GM12878 (cell line): ENCODE measurements around the gene OR2AG1. TPM values are rescaled to one million over a fixed set of nuclear protein-coding genes. Genes with fewer than 3 reads are reported as not detected.

Source experiments
- ATAC-seq: fragments of 200-7000 bp; cut with Tn5 transposase; 3 replicates; pipeline ENCODE4 v1.9.1; 2020; ENCODE audit warnings: mild to moderate bottlenecking, moderate library complexity
- BruUV-seq: library from RNA; stranded (reverse); fragments of 400-500 nt; replicated peaks from 2 replicates; lab custom pipeline; 2021; lab: Mats Ljungman, UMichigan
- CTCF ChIA-PET: fragments of 300-600 bp; sonication (Branson Sonifier 250); formaldehyde crosslinking; extraction: SDS; loops from one replicate; lab custom pipeline; 2021; ENCODE audit warnings: inconsistent platforms; lab: Yijun Ruan, JAX
- POLR2A ChIA-PET: fragments of 350-600 bp; formaldehyde crosslinking; extraction: SDS; loops from one replicate; lab custom pipeline; 2021; ENCODE audit warnings: inconsistent platforms; lab: Charles Lee
- RAD21 ChIA-PET: fragments of 300-600 bp; sonication (Branson Sonifier 250); formaldehyde crosslinking; loops from one replicate; lab custom pipeline; 2023; ENCODE audit warnings: antibody characterized with exemption; ENCODE audit not compliant: unreplicated experiment; lab: Charles Lee
- SMC1A ChIA-PET: fragments of 300-600 bp; sonication (Branson Sonifier 250); formaldehyde crosslinking; loops from one replicate; lab custom pipeline; 2023; ENCODE audit not compliant: unreplicated experiment, uncharacterized antibody; lab: Charles Lee
- DNase-seq: peaks from one replicate; pipeline ENCODE4 v3.0.0-alpha.2; 2011; ENCODE audit warnings: low read depth, low spot score
- FAIRE-seq: peaks from 3 replicates; lab custom pipeline; 2011; peaks lifted over from hg19 to GRCh38; lab: Jason Lieb, UNC
- H2AFZ ChIP-seq: 2 replicates; pipeline ENCODE4 v1.6.0; 2011; ENCODE audit warnings: low read depth, low read length, control low read depth; ENCODE audit not compliant: control insufficient read depth
- H3K27ac ChIP-seq: 2 replicates; pipeline ENCODE4 v1.5.1; 2011; ENCODE audit warnings: control low read depth; ENCODE audit not compliant: control insufficient read depth, insufficient read depth
- H3K27me3 ChIP-seq, 2 experiments: replicated peaks in 1 of 2; 2 replicates each; pipeline versions ENCODE4 v1.6.0 to v1.6.1; 2011; ENCODE audit warnings: low read length in 1 of 2; ENCODE audit not compliant: control insufficient read depth in 2 of 2, insufficient read depth in 2 of 2
- H3K36me3 ChIP-seq, 2 experiments: 2 replicates each; pipeline ENCODE4 v1.5.1; 2011; ENCODE audit warnings: low read length in 1 of 2; ENCODE audit not compliant: control insufficient read depth in 2 of 2, insufficient read depth in 2 of 2
- H3K4me1 ChIP-seq: 2 replicates; pipeline ENCODE4 v1.6.1; 2011; ENCODE audit warnings: mild to moderate bottlenecking, low read length, moderate library complexity, mixed read lengths; ENCODE audit not compliant: control insufficient read depth, insufficient read depth
- H3K4me2 ChIP-seq: 2 replicates; pipeline ENCODE4 v1.6.0; 2011; ENCODE audit warnings: control low read depth; ENCODE audit not compliant: control insufficient read depth, insufficient read depth
- H3K4me3 ChIP-seq: fragments of 200-600 bp; sonication (generic); 2 replicates; pipeline ENCODE4 v1.5.1; 2016
- H3K79me2 ChIP-seq: 2 replicates; pipeline ENCODE4 v1.6.0; 2011; ENCODE audit warnings: low read length; ENCODE audit not compliant: control insufficient read depth, insufficient read depth
- H3K9ac ChIP-seq: 2 replicates; pipeline ENCODE4 v1.8.0; 2011; ENCODE audit warnings: low read length, control low read depth, mixed read lengths; ENCODE audit not compliant: control insufficient read depth, insufficient read depth
- H3K9me3 ChIP-seq: replicated peaks from 3 replicates; pipeline ENCODE4 v1.5.1; 2011; ENCODE audit warnings: mild to moderate bottlenecking, low read length; ENCODE audit not compliant: control insufficient read depth, insufficient read depth
- H4K20me1 ChIP-seq: 2 replicates; pipeline ENCODE4 v1.6.0; 2011; ENCODE audit not compliant: control insufficient read depth, insufficient read depth
- ATF7 ChIP-seq: fragments of 450-650 bp; IDR thresholded peaks from 2 replicates; pipeline ENCODE4 v1.6.1; 2016; ENCODE audit warnings: low read depth, mild to moderate bottlenecking
- BACH1 ChIP-seq: fragments of 450-650 bp; IDR thresholded peaks from 2 replicates; pipeline ENCODE4 v1.6.1; 2017; ENCODE audit warnings: mild to moderate bottlenecking, borderline replicate concordance
- BCLAF1 ChIP-seq: fragments of 450-650 bp; IDR thresholded peaks from 2 replicates; pipeline ENCODE4 v1.6.1; 2017; ENCODE audit warnings: antibody characterized with exemption, mild to moderate bottlenecking, moderate library complexity
- CBX3 ChIP-seq: fragments of 200-600 bp; sonication (generic); IDR thresholded peaks from 2 replicates; pipeline ENCODE4 v1.6.1; 2016; ENCODE audit warnings: low read depth, borderline replicate concordance
- CHD1 ChIP-seq: IDR thresholded peaks from 2 replicates; pipeline ENCODE4 v1.6.1; 2012; ENCODE audit warnings: low read depth, low read length, improper control_type of control experiment
- CREB1 ChIP-seq: IDR thresholded peaks from 2 replicates; pipeline ENCODE4 v1.6.1; 2012; ENCODE audit warnings: low read depth, mild to moderate bottlenecking, inconsistent platforms
- IKZF1 ChIP-seq: fragments of 450-650 bp; conservative IDR thresholded peaks from 2 replicates; pipeline ENCODE4 v1.6.1; 2017; ENCODE audit warnings: antibody characterized with exemption, mild to moderate bottlenecking
- NR2F1 ChIP-seq: fragments of 450-650 bp; conservative IDR thresholded peaks from 2 replicates; pipeline ENCODE4 v1.6.1; 2017; ENCODE audit warnings: mild to moderate bottlenecking
- RAD51 ChIP-seq: fragments of 450-650 bp; IDR thresholded peaks from 2 replicates; pipeline ENCODE4 v1.6.1; 2016; ENCODE audit warnings: moderate library complexity, mild to moderate bottlenecking, inconsistent platforms
- RELA ChIP-seq: fragments of 450-650 bp; IDR thresholded peaks from 2 replicates; pipeline ENCODE4 v1.8.0; 2014; ENCODE audit warnings: borderline replicate concordance; ENCODE audit not compliant: partially characterized antibody
- RELB ChIP-seq: fragments of 450-650 bp; IDR thresholded peaks from 2 replicates; pipeline ENCODE4 v1.6.1; 2017; ENCODE audit warnings: low read depth, mild to moderate bottlenecking, moderate library complexity
- SREBF2 ChIP-seq: IDR thresholded peaks from 2 replicates; pipeline ENCODE4 v1.6.1; 2012; ENCODE audit warnings: mild to moderate bottlenecking, low read length
- TARDBP ChIP-seq: IDR thresholded peaks from 2 replicates; pipeline ENCODE4 v1.6.1; 2016; ENCODE audit warnings: borderline replicate concordance
- TCF3 ChIP-seq: IDR thresholded peaks from 2 replicates; pipeline ENCODE4 v1.6.1; 2012; ENCODE audit warnings: low read depth, mild to moderate bottlenecking, low read length, borderline replicate concordance; ENCODE audit not compliant: insufficient read depth
- whole genome bisulfite sequencing: methylation state at CpG from one replicate; pipeline ENCODE4 v1.1.6; 2016; ENCODE audit warnings: low lambda C conversion rate; ENCODE audit not compliant: insufficient replicate concordance, insufficient coverage; ENCODE audit errors: missing lambda C conversion rate; 5-methylcytosine and 5-hydroxymethylcytosine counted together
- in situ Hi-C: fragments of 300-500 bp; cut with MboI; formaldehyde crosslinking; loops from 9 replicates; pipeline ENCODE4 v1.14.3; 2018; ENCODE audit warnings: mixed read lengths
- intact Hi-C: fragments of 100-400 bp; cut with micrococcal nuclease; formaldehyde crosslinking; loops from one replicate; pipeline ENCODE4 v1.14.2; 2022; ENCODE audit not compliant: unreplicated experiment
- polyA plus RNA-seq, 11 experiments: library from polyadenylated mRNA; depleted of rRNA in 4 of 11; unstranded in 6 of 11; stranded (reverse) in 5 of 11; fragments of >200 nt; fragmentation: Nextera tagmentation in 4 of 11; fragmentation: Illumina TruSeq in 1 of 11; extraction: Ambion mirVana in 4 of 11; extraction: Trizol in 1 of 11; gene quantifications; 1 replicate in 1 of 11; 2 replicates in 10 of 11; pipeline versions ENCODE4 v1.2.1 to v1.2.3, GENCODE V29; 2011 to 2016; ENCODE audit warnings: inconsistent platforms in 2 of 11, missing spikeins in 2 of 11, low read depth in 1 of 11
- total RNA-seq, 4 experiments: library from RNA; depleted of rRNA in 3 of 4; stranded (reverse); fragments of >200 nt in 3 of 4; fragmentation: Illumina TruSeq in 1 of 4; extraction: Trizol in 1 of 4; gene quantifications; 2 replicates each; pipeline versions ENCODE4 v1.2.1 to v1.2.3, GENCODE V29; 2013 to 2021

Gene OR2AG1
- total and polyA plus RNA-seq, 10 of the 15 experiments (the other 5 are each of a cell fraction or from before 2014, with no cell fraction given) = not detected

DNA sequence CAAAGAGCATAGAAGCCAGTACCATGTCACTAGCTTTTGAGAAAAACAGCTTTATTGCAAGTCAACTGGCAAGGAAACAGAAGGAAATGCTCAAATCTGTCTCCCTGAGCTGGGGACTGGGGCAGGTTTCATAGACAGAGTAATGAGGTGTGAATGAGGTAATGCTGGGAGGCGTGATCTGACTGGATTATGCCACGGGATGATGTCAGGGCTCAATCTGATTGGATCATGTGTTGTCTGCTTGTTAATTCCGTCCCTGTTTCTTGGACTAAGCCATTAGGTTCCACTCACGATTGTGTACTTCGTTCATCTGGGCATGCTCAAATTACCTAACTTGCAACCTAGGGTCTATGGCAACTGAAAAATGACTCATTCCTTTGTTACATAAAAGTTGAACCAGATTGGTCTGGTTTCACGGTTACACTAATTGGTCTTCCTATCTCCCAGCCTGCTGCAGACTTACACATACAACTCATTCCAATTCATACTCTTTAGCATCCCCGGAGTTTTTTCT lies 42.5 kb downstream of the OR2AG1 start:
- 27% methylated on average over 7 of the region's 7 CpGs for WGBS
- peak; percentile 84 for ATAC-seq
- Histone ChIP-seq H3K4me2 (no peak overlapping the region), H3K79me2 (no peaks in the 10 kb centered on the region), H3K36me3 (no peaks in the 10 kb centered on the region), H3K4me1 (no peaks in the 10 kb centered on the region), H3K27me3 (no peaks in the 10 kb centered on the region), H3K9me3 (no peaks in the 10 kb centered on the region), H2AFZ (no peak overlapping the region), H3K9ac (no peak overlapping the region), H4K20me1 (no peaks in the 10 kb centered on the region), H3K4me3 (no peak overlapping the region), H3K27ac (no peak overlapping the region)
- TF ChIP-seq TARDBP (no peak), CHD1 (no peak), SREBF2 (no peak), TCF3 (no peak), CBX3 (no peak), ATF7 (no peak)
- BruUV-seq = no TSS peak
- ChIA-PET SMC1A (interaction anchor here (1.1 kb wide), 1 partner anchor 70 kb away, joined by 3 read pairs; no protein-coding TSS in a partner anchor), CTCF (interaction anchor here (1.5 to 2.4 kb wide), 3 partner anchors 8 to 14 kb away, joined by 3 to 24 read pairs (median 5); no protein-coding TSS in a partner anchor), RAD21 (no interaction called here), POLR2A (no interaction called here)
- in situ Hi-C loops = no loop called here
- no peak for FAIRE-seq
- no peak for DNase-seq
- intact Hi-C loops = no loop called here

DNA sequence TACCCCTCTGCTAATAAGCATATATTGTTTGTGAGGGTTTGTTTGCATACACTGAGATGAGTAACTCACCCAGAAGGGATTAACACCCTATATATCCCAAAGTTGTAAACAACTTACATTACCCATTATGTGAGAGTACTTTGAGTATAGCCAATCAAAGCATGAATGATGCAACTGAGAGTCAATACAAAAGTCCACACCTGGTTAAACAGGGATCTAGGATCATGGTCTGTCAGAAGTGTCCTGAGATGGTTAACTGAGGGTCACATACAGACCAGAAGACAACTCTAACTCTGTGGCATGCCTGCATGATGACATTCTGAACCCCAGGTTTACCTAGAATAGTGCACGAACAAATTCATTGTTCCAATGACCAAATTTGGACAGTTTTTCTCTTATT lies 45.3 kb downstream of the OR2AG1 start:
- TF ChIP-seq RELB = no peak
- TF ChIP-seq TARDBP = no peak
- TF ChIP-seq IKZF1 = no peak
- no peak for TF ChIP-seq NR2F1
- TF ChIP-seq RELA = no peak
- TF ChIP-seq BACH1 = no peak
- no peak for TF ChIP-seq BCLAF1
- TF ChIP-seq CREB1 = no peak
- TF ChIP-seq RAD51 = no peak
- TF ChIP-seq, all 136 proteins: peak for 0
- CTCF ChIA-PET = interaction anchor here (2.2 kb wide), 1 partner anchor 16 kb away, joined by 10 read pairs; no protein-coding TSS in a partner anchor
- Histone ChIP-seq H3K4me3 (no peak overlapping the region), H3K27ac (no peak overlapping the region), H3K9me3 (no peaks in the 10 kb centered on the region), H2AFZ (no peak overlapping the region), H3K36me3 (no peaks in the 10 kb centered on the region), H3K9ac (no peak overlapping the region), H3K79me2 (no peaks in the 10 kb centered on the region), H3K4me2 (no peak overlapping the region), H3K4me1 (no peaks in the 10 kb centered on the region), H4K20me1 (no peaks in the 10 kb centered on the region), H3K27me3 (no peaks in the 10 kb centered on the region)
- RAD21 ChIA-PET = no interaction called here
- FAIRE-seq (no peak), ATAC-seq (no peak), DNase-seq (no peak)
- SMC1A ChIA-PET = interaction anchor here (0.6 kb wide), 1 partner anchor 22 kb away, joined by 3 read pairs; no protein-coding TSS in a partner anchor
- no TSS peak for BruUV-seq
- 0% methylated on average over 1 of the region's 1 CpG for WGBS
- POLR2A ChIA-PET = no interaction called here
- intact Hi-C loops (no loop called here), in situ Hi-C loops (no loop called here)
